ENCODE data around the gene MELTF.

Gene MELTF

DNA sequence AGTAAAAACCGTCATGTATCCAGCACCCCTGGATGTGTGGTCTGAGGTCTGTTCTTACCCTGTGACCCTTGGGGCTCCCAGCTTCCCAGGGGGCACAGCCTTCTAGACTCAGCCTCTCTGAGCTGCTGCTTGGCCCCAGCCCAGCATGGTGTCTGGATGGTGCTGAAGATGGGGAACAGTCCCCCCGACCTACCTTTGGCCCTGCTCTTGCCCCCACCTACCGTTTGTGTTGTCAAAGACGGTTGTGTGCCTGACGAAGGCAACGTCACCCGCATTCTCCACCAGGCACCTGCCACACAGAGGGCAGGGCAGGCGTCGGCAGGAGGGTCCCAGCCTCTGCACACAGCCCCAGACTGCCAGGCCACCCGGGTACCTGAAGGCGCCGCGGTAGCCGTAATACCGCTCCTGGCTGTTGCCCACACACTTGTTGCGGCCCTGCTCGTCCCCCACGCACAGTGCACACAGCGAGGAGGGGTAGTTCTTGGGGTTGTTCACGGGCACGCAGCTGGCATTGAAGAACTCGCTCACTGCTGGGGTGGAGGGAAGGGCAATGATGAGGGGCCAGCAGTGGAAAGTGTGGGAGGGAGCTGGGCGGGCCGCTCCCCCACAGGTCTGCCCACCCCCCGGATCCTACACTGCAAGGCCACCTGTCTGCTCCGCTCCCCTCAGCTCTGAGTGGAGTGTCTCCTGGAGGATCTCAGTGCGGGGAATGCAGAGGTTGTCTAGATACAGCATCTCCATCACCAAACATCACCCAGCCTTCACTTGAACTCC lies 21.0 kb downstream of the MELTF start:
- DNase-seq = no peak

DNA sequence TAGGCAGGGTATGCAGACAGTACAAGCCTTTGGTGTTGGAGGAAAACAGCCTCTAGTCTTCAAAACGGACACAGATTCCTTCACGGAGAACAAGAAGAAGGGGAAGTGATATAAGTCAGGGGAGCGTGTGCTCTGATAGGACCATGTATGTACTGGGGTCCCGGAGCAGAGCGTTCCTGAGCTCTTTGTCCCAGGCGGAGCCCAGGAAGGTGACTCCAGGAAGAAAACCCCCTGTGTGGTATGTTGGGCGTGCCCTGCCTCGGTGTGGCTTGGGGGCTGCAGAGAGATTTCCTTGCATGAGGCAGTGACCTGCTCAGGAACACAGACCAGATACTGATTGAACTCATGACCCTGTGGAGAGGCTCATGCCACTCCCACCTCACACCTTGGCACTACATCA lies 21.7 kb downstream of the MELTF start:
- no peak for DNase-seq

DNA sequence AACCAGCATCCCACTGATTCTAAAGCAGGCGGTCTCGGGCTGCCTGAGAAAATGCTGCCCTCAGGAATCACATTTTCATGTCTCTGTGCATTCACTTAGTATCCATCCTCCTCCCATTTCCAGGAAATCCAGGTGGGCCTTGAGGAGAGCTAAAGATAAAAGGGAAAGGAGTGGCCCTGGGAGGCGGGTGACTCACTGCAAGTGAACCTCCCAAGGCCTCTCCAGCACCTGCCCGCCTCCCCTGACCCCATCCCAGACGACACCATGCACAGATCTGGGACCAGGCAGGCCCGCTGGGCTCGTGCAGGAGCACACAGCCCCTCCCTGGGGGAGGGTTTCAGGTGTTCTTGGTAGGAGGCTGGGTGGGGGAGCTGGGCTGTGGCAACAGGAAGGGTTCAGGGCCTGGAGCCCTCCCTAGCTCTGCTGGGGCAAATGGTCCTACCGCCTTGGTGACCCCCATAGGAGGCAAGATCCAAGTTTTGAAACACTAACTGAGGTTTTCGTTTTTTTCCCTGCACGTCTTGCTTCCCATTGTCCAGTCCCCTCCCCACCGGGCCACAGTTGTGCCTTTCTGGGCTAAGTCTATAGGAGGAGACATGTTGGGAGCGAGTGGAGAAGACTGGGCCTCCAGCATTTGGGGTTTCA lies 22.2 kb downstream of the MELTF start:
- DNase-seq = no peak

DNA sequence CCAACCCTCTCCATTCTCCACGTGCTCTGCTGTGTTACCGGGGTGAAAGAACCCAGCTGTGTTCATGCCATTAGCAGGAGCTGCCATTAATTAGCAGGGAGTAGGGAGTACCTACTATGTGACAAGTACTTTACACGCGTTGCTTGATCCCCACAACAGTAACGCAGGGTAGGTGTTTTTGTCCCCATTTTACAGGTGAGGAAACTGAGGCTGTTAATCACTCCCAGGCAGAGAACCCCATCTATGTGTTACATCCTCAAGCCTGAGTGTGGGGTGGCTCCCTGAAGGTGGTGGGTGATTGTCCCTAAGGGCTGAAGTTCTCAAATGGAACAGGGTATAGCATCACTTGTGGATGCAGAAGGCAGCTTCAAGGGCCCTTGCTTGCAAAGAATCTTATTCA lies 22.8 kb downstream of the MELTF start:
- no peak for DNase-seq

DNA sequence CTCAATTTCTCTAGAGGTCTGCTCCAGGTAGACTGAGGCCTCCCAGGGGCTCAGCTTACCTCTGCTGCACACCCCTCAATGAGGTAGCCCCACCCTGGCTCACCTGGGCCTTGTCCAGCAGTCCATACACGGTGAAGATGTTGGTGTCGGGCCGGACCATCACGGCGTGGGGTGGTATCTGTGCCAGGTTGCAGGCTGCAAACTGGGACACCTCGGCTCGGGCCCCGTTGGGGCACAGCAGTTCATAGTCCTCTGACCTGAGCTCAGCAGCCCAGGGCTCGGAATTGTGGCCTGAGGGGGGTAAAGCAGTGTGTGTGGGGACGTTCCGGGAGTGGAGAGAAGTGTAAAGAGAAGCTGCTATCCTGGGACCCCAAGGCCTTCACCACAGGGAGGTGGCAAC lies 23.2 kb downstream of the MELTF start:
- no peak for DNase-seq

DNA sequence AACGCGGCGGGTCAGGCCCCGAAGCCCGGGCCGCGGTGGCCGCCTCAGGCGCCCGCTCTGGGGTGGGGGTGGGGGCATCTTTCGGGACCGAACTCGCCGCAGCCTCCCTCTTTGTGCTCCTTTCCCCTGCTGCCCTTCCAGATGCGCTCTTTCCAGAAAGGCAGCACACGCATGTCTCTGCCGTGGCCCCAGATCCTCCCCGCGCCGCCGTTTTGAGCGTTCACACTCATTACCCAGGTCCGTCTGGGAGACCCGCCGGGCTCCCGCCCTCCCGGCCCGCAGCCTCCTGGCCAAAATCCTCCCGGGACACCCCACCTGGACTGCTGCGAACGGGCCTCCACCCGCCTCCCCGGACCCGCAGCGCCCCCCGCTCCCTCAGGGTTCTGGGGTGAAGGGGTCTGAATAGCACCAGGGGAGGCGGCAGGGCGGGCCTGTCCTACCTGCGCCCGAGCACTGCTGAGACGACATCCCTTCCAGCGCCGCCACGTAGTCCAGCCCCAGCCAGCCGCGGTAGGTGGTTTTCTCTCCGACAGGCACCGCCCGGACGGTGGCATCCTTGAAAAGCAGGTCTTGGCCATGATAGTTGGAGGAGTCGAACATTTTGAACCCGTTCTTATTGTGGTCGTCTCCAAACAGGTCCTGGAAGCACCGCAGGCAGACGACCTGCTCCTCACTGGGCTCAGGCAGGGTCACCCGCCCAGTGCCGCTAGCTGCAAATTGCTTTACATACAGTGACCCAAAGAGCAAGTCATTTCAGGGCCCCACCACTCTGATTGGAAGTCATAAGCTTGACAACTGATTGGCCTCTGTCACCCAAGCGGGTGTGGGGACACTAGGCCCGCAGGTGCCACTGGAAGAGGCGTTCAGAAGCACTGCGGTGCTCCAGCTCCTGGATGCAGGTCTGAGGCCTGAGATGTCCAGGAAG lies 25.9 kb downstream of the MELTF start:
- DNase-seq = peak; percentile 36

DNA sequence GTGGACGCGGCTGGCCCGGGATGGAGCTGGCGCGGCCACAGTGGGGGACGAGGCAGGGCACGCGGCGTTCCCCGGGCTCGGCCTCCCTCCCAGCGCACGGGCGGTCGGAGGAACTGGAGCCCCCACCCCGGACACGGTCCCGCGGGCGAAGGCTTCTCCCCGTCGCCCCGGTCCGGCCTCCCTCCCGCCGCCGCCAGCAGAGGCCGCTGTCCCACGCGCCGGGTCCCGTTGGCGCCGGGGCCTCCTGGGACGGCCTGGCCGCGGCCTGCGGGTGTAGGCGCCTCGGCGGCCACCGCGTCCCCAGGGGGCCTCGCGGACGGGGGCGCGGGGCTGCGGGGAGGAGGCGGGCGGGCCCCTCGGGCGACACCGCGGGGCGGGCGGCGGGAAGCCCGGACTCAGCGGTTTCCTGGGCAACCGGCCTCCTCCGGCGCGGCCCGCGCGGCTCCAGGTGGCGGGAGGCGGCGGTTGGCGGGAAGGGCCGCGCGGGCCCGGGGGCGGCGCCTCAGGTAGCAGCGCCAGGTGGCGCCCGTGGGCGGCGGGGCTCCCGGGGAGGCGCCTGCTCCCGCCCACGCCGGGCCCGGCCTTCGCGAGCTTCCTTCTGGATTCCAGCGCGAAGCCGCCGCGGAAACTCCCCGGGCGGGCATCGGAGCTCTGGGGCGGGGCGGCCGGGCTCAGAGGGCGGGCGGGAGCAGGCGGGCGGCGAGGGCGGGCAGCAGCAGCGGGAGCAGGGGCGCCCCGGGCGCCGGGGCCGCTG lies 26.7 kb downstream of the MELTF start:
- DNase-seq = peak; percentile 67

DNA sequence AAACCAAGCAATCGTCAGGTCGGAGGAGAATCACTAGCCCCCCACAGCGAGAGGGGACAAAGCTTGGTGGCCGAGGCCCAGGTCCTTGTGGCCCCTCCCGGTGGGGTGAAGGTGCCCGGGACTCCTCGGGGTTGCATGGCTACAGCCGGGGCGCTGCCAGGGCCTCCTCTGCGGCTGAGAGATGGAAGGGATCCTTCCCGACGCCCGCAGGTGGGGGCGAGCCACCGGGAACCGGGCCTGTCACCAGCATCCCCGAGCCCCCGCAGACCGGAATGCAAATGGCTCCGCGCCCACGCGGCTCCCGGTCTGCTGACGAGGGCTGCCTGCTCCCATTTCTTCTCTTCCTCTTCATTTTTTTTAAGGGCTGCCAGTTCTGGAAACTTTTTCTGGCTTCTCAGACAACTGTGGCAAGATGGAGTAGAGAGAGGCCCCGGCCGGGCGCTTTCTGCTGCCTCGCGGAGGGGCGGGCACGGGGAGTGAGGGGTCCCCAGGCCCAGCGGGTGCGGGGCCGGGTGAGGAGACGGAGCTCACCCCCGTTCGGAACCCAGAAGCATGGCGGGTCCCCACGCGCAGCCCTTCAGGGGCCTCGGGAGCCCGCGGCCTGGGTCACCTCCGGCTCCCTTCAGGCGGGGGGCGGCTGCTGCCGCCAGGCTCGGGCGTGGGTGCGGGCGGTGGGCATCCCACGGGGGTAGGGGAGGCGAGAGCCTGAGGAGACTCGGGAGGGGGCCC lies 27.5 kb downstream of the MELTF start:
- DNase-seq = no peak

DNA sequence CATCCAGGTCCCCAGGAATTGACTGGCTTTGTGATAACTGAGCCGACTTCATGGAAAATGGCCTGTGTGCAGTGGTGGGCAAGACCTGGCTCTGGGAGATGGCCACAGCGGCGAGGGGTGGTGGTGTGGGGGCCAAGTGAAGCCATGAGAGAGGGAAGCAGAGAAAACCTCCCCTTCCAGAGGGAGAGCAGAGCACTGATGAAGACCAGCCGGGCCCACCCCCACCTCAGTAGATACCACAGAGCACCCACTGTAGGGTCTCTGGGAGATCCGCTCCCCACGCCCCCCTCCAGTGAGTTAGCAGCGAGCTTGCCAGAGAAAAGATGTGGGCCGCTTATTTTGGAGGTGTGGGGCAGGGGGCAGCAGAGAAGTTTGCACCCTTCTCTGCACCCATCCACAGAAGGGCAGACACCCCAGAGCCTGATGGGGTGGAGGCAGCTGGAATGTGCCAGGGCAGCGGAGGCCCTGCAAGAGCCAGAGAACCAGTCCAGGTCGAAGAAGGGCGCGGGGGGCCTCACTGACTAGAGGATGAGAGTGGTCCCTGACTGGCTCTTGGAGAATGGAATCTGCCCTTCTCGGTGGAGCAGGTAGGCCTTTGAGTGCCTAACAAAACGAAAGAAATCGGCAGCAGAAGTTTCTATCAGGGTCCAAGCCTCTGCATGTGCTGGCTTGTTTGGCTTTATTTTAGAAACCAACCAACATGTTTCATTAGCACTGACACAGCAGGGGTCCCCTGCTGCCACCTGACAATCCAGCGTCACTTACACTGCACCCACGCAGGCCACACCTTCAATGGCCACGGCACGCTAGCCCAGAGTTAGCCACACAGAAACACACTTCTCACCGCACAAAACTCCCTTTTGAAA lies 28.3 kb downstream of the MELTF start:
- DNase-seq = no peak

DNA sequence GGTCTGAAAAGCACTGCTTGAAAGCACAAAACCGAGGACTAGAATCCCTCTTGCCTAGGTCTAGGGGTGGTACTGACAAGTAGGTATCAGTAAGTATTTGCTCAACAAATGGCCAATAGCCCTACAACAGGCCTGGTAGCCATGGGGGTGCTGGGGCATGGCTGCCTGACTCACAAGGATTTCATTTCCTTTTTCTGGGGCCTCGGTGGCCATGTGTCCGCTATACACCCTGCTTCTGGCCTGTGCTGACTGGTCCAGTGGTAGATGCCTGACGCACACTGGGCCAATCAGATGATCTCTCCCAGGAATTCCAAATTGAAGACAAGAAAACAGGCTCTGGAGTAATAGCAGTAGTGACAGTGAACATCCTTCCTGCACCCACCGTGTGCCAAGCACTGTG lies 29.4 kb downstream of the MELTF start:
- no peak for DNase-seq

DNA sequence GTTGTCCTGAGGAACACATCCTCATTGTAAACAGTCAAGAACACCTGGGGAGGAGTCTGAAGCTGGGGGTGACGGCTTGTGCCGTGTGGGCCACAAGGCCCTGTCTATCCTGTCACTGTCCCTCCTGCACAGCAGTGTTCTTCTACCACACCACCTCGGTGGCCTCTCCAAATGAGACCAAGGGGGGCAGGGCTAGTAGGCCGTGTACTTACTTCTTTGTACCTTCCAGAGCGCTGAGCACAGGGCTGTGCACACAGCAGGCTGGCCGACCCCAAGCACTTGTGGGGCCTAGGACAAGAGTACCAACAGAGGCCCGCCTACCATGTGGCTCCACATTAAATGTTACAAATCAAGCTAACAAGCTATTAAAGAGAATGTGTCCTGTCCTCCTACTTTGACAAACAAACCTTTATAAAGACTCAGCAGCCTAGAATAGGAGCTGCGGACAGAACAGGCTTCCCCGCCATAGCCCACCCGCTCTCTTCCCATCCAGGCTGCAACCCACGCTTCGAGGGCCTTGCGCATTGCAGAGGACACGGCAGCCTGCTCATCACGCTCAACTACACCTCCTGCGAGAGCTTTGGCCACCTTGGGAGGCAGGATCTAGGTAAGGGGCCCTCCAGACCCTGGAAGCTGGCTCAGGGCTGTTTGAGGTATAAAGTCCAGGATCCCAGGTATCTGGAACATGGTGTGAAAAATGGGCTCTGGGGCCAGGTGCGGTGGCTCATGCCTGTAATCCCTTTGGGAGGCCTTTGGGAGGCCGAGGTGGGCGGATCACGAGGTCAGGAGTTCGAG lies 30.5 kb downstream of the MELTF start:
- DNase-seq = no peak

DNA sequence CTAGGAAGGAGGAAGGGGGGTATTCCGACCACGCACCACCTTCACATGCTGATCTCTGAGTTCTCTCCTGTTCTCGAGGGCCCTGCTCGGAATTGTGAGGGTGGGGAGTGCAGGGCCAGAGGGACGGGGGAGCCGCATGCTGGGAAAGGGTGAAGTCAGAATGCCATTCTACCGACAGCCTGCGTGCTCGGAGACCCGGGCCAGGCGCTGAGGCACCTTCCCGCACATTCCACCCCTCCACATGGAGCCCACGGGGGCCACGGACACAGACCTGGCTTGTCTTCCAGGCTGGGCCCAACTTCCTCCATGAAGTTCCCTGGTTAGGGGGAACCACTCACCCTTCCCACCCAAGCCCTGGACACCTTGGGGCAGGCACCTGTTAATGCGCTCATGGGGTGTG lies 32.3 kb downstream of the MELTF start:
- no peak for DNase-seq

DNA sequence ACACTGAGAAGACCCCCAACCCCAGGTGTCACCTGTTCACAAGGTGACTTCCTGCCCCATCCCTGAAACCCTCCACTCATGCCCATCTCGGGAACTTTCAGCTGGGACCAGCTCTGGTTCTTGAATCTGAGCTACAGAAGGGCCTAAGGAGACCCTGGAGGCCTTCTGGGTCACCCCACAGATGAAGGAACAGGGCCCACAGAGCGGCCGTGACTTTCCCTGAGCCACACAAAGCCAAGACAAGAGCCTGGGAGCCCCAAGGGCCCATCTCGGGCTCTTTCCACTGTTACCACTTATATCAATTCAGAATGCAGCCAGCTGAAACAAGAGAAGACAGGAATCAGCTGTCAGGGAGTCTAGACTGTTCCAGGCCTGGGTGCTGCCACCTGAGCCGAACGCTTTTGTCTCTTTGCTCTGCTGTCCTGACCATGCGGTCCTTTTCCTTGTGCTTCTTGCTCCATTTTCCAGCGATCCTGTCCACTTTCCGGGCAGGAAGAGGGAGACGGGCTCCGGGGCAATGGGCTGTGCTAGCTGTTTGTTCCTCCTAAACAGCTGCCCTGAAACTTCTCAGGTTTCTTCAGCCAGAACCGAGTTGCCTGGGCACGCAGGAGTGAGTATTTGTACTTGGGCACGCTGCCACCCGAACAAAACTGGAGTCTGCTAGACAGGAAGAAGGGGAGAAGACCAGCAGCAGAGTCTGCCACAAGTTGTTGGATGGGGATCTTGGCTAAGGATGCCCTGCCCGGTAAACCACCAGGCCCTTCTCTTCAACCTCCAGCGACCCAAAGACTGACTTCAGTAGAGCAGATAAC lies 33.0 kb downstream of the MELTF start:
- no peak for DNase-seq

DNA sequence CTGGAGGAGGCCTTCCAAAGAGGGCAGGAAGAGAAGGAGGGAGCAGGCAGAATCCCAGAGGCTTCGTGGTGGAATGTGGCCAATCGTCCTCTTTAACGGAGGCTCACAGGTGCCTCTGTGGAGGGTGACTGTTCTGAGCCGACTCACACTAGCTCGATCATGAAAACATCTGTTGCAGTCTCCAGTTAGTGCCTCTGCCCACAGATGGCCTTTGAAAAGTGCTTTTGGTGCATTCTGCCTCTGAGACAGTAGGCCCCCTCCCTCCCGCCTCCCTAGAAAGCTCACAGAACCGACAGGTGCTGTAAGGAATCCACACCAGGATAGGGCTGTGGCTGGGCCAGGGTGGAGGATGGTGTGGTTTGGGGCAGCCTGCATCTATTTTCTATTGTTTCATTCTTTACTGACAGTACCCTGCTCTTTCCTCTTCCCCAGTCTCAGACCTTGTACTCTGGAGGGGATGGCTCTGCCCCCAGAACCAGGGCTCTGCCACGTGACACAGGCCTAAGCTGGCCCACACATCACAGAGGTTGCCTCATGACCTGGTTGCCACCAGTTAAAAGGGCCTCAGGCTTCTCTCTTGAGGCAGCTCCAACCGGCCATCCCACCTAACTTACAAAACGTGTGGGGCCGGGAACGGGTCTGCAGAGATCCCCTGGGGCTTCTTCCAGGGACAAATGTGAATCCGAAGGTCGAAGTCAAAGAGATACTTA lies 33.8 kb downstream of the MELTF start:
- no peak for DNase-seq

DNA sequence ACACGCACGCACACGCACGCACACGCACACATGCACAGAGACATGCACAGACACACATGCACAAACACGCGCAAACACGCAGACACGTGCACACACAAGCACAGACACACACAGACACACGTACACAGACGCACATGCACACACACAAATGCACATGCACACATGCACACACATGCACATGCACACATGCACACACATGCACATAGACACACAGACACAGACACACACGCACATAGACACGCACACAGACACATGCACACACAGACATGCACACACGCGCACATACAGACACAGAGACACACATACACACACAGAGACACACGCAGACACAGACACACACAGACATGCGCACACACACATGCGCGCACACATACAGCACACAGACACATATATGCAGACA lies 34.6 kb downstream of the MELTF start:
- DNase-seq = no peak

DNA sequence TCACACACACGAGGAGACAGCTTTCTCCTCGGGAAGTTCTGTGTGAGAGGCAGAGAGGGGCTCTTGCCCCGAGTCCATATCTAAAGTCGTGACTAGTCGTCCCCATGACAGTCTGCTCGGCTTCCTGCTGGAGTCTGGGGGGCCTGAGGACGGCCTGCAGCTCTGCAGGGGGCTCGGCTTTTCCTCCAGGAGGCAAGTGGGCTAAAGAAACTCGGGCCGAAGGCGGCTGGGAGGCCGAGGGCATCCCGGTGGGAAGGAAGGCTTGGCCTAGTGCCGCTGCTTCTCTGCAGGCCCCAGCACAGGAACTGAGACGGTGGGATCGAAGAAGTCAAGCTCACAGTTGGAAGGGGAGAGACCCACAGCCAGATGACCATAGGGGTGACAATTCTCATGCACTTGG lies 35.6 kb downstream of the MELTF start:
- no peak for DNase-seq

DNA sequence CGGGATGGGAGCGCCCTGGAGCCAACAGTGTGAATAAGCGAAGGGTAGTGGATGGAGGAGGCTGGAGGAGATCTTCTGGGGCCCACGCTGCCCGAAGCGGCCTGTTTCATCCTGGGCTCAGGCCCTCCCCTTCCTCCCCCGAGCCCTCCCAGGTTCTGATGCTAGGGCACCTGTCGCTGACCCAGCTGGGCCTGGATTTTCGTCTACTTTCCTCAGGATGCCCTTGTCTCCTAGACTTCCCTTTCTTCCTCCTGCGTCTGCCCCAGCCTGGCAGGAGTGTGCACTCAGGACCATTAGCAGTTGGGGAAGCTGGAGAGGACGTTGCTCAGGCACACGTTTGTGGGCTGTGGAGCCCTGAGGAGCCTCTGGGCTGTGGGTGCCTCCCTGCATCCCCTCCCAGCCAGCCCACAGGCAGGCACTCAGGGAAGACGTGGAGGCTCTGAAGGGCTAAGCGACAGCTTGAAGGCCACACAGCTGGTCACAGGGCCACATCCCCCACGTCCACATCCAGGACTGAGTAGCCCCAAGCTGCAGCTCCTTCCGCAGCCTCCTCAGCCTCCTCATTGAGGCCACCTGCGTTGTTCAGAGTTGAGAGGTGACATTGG lies 37.1 kb downstream of the MELTF start:
- no peak for DNase-seq

All from hematopoietic multipotent progenitor cell treated with erythropoietin and hydrocortisone succinate and interleukin-3 and kit ligand, for 8 days (in vitro differentiated cells).